Liver (tissue), 9 donors: ENCODE results near the gene MYO9A. TPM values are rescaled to one million over a fixed set of nuclear protein-coding genes. Genes with fewer than 3 reads are reported as not detected.

ENCODE experiments used
- DNase-seq: peaks from one replicate; pipeline ENCODE4 v3.0.0-alpha.2; 2017; ENCODE audit warnings: low spot score
- H3K27ac ChIP-seq, 2 donors: one replicate each; pipeline ENCODE4 v1.7.0; 2013; ENCODE audit warnings: inconsistent platforms in 2 of 2, low read length in 2 of 2, control low read depth in 1 of 2, low read depth in 1 of 2, mild to moderate bottlenecking in 1 of 2
- H3K27me3 ChIP-seq, 4 donors: one replicate each; pipeline versions ENCODE4 v1.6.1 to v1.7.0; 2013; ENCODE audit warnings: low read length in 3 of 4, inconsistent platforms in 1 of 4, mild to moderate bottlenecking in 1 of 4, moderate library complexity in 1 of 4; ENCODE audit not compliant: control insufficient read depth in 4 of 4, insufficient read depth in 4 of 4
- H3K36me3 ChIP-seq, 4 donors: one replicate each; pipeline versions ENCODE4 v1.6.1 to v1.7.0; 2013; ENCODE audit warnings: low read length in 3 of 4, mild to moderate bottlenecking in 3 of 4, low read depth in 1 of 4, moderate library complexity in 1 of 4; ENCODE audit not compliant: control insufficient read depth in 4 of 4, insufficient read depth in 3 of 4
- H3K4me1 ChIP-seq, 4 donors: one replicate each; pipeline versions ENCODE4 v1.6.1 to v1.7.0; 2013; ENCODE audit warnings: low read length in 3 of 4, mild to moderate bottlenecking in 3 of 4, moderate library complexity in 1 of 4; ENCODE audit not compliant: control insufficient read depth in 4 of 4, insufficient read depth in 4 of 4
- H3K4me3 ChIP-seq, 3 donors: one replicate each; pipeline versions ENCODE4 v1.6.1 to v1.7.0; 2013; ENCODE audit warnings: low read length in 3 of 3, control low read depth in 1 of 3, low read depth in 1 of 3, mild to moderate bottlenecking in 1 of 3
- H3K9ac ChIP-seq, 2 donors: one replicate each; pipeline ENCODE4 v1.7.0; 2013; ENCODE audit warnings: low read length in 2 of 2, mild to moderate bottlenecking in 2 of 2, moderate library complexity in 2 of 2, control low read depth in 1 of 2, low read depth in 1 of 2
- H3K9me3 ChIP-seq, 4 donors: one replicate each; pipeline versions ENCODE4 v1.6.1 to v1.7.0; 2013; ENCODE audit warnings: low read length in 3 of 4; ENCODE audit not compliant: control insufficient read depth in 4 of 4
- EGR1 ChIP-seq, 2 donors: IDR thresholded peaks; 2 replicates each; pipeline ENCODE4 v1.6.1; 2016 to 2018; ENCODE audit warnings: antibody characterized with exemption in 2 of 2, low read depth in 2 of 2
- FOXA2 ChIP-seq: IDR thresholded peaks from 2 replicates; pipeline ENCODE4 v1.6.1; 2016; ENCODE audit warnings: antibody characterized with exemption
- GABPA ChIP-seq, 2 donors: IDR thresholded peaks in 1 of 2; conservative IDR thresholded peaks in 1 of 2; 2 replicates each; pipeline ENCODE4 v1.6.1; 2016; ENCODE audit warnings: antibody characterized with exemption in 2 of 2, mild to moderate bottlenecking in 1 of 2, moderate library complexity in 1 of 2
- HNF4A ChIP-seq, 2 donors: conservative IDR thresholded peaks; 2 replicates each; pipeline ENCODE4 v1.6.1; 2016; ENCODE audit warnings: antibody characterized with exemption in 2 of 2, mild to moderate bottlenecking in 2 of 2
- JUND ChIP-seq, 2 donors: IDR thresholded peaks; 2 replicates each; pipeline ENCODE4 v1.6.1; 2016; ENCODE audit warnings: antibody characterized with exemption in 2 of 2
- NR2F2 ChIP-seq: IDR thresholded peaks from 2 replicates; pipeline ENCODE4 v1.6.1; 2016; ENCODE audit warnings: antibody characterized with exemption
- RAD21 ChIP-seq, 2 donors: IDR thresholded peaks; 2 replicates each; pipeline ENCODE4 v1.6.1; 2016; ENCODE audit warnings: antibody characterized with exemption in 2 of 2, mild to moderate bottlenecking in 2 of 2
- RXRA ChIP-seq, 2 donors: IDR thresholded peaks; 2 replicates each; pipeline ENCODE4 v1.6.1; 2017 to 2018; ENCODE audit warnings: antibody characterized with exemption in 2 of 2, mild to moderate bottlenecking in 1 of 2
- SP1 ChIP-seq: IDR thresholded peaks from 2 replicates; pipeline ENCODE4 v1.6.1; 2018; ENCODE audit warnings: antibody characterized with exemption, mild to moderate bottlenecking
- TAF1 ChIP-seq: conservative IDR thresholded peaks from 2 replicates; pipeline ENCODE4 v1.6.1; 2016; ENCODE audit warnings: antibody characterized with exemption, mild to moderate bottlenecking
- YY1 ChIP-seq: IDR thresholded peaks from 2 replicates; pipeline ENCODE4 v1.6.1; 2016; ENCODE audit warnings: antibody characterized with exemption, mild to moderate bottlenecking
- WGBS: extraction: QIAGEN DNeasy Blood & Tissue Kit; methylation state at CpG from one replicate; pipeline ENCODE4 v1.1.7; 2013; 5-methylcytosine and 5-hydroxymethylcytosine counted together
- polyA plus RNA-seq, 2 donors: library from polyadenylated mRNA; stranded (reverse) in 1 of 2; unstranded in 1 of 2; fragments of 200-250 nt in 1 of 2; fragments of >200 nt in 1 of 2; fragmentation: Nextera tagmentation in 1 of 2; extraction: Ambion mirVana in 1 of 2; gene quantifications; one replicate each; pipeline versions ENCODE4 v1.2.1 to v1.2.3, GENCODE V29; 2013 to 2015
- total RNA-seq, 2 donors: library from RNA; depleted of rRNA; stranded (reverse); fragments of >200 nt; gene quantifications; one replicate each; pipeline ENCODE4 v1.2.3, GENCODE V29; 2014
- TF ChIP-seq, protein P1 (sequence below): IDR thresholded peaks from 2 replicates; pipeline ENCODE4 v1.6.1; 2016; ENCODE audit warnings: antibody characterized with exemption, mild to moderate bottlenecking
- TF ChIP-seq, protein P2 (sequence below): IDR thresholded peaks from 2 replicates; pipeline ENCODE4 v1.6.1; 2016; ENCODE audit warnings: antibody characterized with exemption
- TF ChIP-seq, protein P3 (sequence below): IDR thresholded peaks from 2 replicates; pipeline ENCODE4 v1.6.1; 2016; ENCODE audit warnings: antibody characterized with exemption
- TF ChIP-seq, protein P4 (sequence below): fragments of 150-350 bp; IDR thresholded peaks from 2 replicates; pipeline ENCODE4 v1.5.1; 2017; ENCODE audit warnings: improper control_type of control experiment, low read depth, low read length; ENCODE audit not compliant: missing input control
- TF ChIP-seq, protein P5 (sequence below): IDR thresholded peaks from 2 replicates; pipeline ENCODE4 v1.6.1; 2016; ENCODE audit warnings: antibody characterized with exemption
- donor health status: healthy.
- donor health status: healthy.
- donor health status: healthy.
- donor health status: healthy.
- donor health status: healthy.

The MYO9A gene
- total and polyA plus RNA-seq, 4 donors: 1.4 to 14.9 (median 8.4) TPM

DNA sequence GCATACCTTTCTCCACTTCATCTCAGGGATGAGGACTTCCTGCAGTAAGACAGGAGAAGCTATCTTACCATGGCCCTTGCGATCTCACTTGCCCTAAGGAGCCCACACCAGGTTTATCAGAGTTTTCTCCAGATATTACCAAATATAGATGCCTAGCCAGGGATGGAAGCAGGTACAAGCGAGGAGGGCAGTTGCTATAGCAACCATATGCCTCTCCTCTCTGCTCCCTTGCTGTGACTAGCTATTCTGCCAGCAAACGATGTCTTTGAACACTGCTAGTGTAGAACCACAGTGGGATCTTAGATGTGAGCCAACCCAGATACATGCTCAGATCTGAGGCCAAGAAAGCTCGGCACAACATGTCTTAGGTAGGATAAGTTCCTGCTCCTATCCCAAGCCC lies 45.8 kb upstream of the MYO9A start:
- H3K27ac ChIP-seq: no peak overlapping the region
- H3K36me3 ChIP-seq: no peaks in the 10 kb centered on the region
- no peak overlapping the region for H3K4me3 ChIP-seq
- no peaks in the 10 kb centered on the region for H3K9me3 ChIP-seq
- TF ChIP-seq YY1 (no peak), HNF4A (conservative IDR thresholded peaks at IDR 0.05) (no peak), NR2F2 (no peak), JUND (IDR thresholded peaks at IDR 0.05) (no peak), RAD21 (IDR thresholded peaks at IDR 0.05) (no peak), GABPA (IDR thresholded peaks at IDR 0.05 in 1 of 2, conservative IDR thresholded peaks at IDR 0.05 in 1 of 2) (no peak), SP1 (no peak), EGR1 (IDR thresholded peaks at IDR 0.05; ENCODE audit: low read depth in 2 of 2) (no peak), RXRA (IDR thresholded peaks at IDR 0.05) (no peak), TAF1 (no peak), FOXA2 (no peak)
- TF ChIP-seq, protein P1, sequence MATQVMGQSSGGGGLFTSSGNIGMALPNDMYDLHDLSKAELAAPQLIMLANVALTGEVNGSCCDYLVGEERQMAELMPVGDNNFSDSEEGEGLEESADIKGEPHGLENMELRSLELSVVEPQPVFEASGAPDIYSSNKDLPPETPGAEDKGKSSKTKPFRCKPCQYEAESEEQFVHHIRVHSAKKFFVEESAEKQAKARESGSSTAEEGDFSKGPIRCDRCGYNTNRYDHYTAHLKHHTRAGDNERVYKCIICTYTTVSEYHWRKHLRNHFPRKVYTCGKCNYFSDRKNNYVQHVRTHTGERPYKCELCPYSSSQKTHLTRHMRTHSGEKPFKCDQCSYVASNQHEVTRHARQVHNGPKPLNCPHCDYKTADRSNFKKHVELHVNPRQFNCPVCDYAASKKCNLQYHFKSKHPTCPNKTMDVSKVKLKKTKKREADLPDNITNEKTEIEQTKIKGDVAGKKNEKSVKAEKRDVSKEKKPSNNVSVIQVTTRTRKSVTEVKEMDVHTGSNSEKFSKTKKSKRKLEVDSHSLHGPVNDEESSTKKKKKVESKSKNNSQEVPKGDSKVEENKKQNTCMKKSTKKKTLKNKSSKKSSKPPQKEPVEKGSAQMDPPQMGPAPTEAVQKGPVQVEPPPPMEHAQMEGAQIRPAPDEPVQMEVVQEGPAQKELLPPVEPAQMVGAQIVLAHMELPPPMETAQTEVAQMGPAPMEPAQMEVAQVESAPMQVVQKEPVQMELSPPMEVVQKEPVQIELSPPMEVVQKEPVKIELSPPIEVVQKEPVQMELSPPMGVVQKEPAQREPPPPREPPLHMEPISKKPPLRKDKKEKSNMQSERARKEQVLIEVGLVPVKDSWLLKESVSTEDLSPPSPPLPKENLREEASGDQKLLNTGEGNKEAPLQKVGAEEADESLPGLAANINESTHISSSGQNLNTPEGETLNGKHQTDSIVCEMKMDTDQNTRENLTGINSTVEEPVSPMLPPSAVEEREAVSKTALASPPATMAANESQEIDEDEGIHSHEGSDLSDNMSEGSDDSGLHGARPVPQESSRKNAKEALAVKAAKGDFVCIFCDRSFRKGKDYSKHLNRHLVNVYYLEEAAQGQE: no peak
- TF ChIP-seq, protein P2, sequence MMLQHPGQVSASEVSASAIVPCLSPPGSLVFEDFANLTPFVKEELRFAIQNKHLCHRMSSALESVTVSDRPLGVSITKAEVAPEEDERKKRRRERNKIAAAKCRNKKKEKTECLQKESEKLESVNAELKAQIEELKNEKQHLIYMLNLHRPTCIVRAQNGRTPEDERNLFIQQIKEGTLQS: no peak
- TF ChIP-seq, protein P3, sequence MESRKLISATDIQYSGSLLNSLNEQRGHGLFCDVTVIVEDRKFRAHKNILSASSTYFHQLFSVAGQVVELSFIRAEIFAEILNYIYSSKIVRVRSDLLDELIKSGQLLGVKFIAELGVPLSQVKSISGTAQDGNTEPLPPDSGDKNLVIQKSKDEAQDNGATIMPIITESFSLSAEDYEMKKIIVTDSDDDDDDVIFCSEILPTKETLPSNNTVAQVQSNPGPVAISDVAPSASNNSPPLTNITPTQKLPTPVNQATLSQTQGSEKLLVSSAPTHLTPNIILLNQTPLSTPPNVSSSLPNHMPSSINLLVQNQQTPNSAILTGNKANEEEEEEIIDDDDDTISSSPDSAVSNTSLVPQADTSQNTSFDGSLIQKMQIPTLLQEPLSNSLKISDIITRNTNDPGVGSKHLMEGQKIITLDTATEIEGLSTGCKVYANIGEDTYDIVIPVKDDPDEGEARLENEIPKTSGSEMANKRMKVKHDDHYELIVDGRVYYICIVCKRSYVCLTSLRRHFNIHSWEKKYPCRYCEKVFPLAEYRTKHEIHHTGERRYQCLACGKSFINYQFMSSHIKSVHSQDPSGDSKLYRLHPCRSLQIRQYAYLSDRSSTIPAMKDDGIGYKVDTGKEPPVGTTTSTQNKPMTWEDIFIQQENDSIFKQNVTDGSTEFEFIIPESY: no peak
- TF ChIP-seq, protein P4, sequence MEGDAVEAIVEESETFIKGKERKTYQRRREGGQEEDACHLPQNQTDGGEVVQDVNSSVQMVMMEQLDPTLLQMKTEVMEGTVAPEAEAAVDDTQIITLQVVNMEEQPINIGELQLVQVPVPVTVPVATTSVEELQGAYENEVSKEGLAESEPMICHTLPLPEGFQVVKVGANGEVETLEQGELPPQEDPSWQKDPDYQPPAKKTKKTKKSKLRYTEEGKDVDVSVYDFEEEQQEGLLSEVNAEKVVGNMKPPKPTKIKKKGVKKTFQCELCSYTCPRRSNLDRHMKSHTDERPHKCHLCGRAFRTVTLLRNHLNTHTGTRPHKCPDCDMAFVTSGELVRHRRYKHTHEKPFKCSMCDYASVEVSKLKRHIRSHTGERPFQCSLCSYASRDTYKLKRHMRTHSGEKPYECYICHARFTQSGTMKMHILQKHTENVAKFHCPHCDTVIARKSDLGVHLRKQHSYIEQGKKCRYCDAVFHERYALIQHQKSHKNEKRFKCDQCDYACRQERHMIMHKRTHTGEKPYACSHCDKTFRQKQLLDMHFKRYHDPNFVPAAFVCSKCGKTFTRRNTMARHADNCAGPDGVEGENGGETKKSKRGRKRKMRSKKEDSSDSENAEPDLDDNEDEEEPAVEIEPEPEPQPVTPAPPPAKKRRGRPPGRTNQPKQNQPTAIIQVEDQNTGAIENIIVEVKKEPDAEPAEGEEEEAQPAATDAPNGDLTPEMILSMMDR: no peak
- TF ChIP-seq, protein P5, sequence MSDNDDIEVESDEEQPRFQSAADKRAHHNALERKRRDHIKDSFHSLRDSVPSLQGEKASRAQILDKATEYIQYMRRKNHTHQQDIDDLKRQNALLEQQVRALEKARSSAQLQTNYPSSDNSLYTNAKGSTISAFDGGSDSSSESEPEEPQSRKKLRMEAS: no peak
- no peaks in the 10 kb centered on the region for H3K27me3 ChIP-seq
- H3K4me1 ChIP-seq: no peaks in the 10 kb centered on the region
- no peak overlapping the region for H3K9ac ChIP-seq
- DNase-seq: no peak
- WGBS: 86% methylated on average over 4 of the region's 4 CpGs

DNA sequence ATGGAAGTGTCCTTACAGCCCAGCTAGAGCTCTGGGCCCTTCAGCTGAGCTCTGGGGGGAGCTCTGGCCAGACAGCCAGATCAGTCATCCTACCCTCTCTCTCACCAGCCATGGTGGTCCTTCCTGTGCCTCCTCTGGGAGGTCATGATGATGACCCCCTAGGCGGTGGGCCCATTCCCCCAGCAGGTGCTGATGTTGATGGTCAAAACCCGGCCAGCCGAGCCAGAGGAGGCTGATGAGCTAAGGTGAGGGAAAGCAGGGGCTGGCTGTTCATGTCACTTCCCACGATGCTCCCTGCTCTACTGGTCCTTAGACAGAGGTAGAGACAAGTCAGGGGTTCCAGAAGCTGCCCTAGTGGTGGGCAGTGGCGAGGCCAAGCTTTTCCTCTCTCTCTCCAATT lies 44.6 kb upstream of the MYO9A start:
- Histone ChIP-seq H3K27me3 (no peaks in the 10 kb centered on the region), H3K27ac (no peak overlapping the region), H3K4me1 (no peaks in the 10 kb centered on the region), H3K36me3 (no peaks in the 10 kb centered on the region), H3K9ac (no peak overlapping the region), H3K4me3 (no peak overlapping the region), H3K9me3 (no peaks in the 10 kb centered on the region)
- DNase-seq: no peak
- TF ChIP-seq, protein P4: no peak
- TF ChIP-seq NR2F2 (no peak), RXRA (IDR thresholded peaks at IDR 0.05) (no peak), EGR1 (IDR thresholded peaks at IDR 0.05; ENCODE audit: low read depth in 2 of 2) (no peak), JUND (IDR thresholded peaks at IDR 0.05) (no peak), TAF1 (no peak), YY1 (no peak)
- TF ChIP-seq, protein P5: no peak
- 91% methylated on average over 5 of the region's 5 CpGs for WGBS
